Skin epidermis (tissue), 12 donors: ENCODE results near the gene UGT8.
"Not testable (repeated sequence)": the region's sequence is repeated elsewhere in the genome, so short reads cannot be mapped to it uniquely, and the experiment has no call there.

Source experiments
- H3K27ac ChIP-seq, 21 experiments: fragments of 200-600 bp; sonication (generic) in 11 of 21; one replicate each; pipeline ENCODE4 v1.5.0; 2020; ENCODE audit warnings: mild to moderate bottlenecking in 3 of 21, inconsistent platforms in 2 of 21, moderate library complexity in 2 of 21
- H3K4me3 ChIP-seq, 7 experiments: fragments of 200-600 bp; sonication (generic) in 2 of 7; one replicate each; pipeline ENCODE4 v1.5.0; 2020; ENCODE audit warnings: inconsistent platforms in 2 of 7, mild to moderate bottlenecking in 2 of 7, moderate library complexity in 1 of 7

The UGT8 gene, protein sequence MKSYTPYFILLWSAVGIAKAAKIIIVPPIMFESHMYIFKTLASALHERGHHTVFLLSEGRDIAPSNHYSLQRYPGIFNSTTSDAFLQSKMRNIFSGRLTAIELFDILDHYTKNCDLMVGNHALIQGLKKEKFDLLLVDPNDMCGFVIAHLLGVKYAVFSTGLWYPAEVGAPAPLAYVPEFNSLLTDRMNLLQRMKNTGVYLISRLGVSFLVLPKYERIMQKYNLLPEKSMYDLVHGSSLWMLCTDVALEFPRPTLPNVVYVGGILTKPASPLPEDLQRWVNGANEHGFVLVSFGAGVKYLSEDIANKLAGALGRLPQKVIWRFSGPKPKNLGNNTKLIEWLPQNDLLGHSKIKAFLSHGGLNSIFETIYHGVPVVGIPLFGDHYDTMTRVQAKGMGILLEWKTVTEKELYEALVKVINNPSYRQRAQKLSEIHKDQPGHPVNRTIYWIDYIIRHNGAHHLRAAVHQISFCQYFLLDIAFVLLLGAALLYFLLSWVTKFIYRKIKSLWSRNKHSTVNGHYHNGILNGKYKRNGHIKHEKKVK

DNA sequence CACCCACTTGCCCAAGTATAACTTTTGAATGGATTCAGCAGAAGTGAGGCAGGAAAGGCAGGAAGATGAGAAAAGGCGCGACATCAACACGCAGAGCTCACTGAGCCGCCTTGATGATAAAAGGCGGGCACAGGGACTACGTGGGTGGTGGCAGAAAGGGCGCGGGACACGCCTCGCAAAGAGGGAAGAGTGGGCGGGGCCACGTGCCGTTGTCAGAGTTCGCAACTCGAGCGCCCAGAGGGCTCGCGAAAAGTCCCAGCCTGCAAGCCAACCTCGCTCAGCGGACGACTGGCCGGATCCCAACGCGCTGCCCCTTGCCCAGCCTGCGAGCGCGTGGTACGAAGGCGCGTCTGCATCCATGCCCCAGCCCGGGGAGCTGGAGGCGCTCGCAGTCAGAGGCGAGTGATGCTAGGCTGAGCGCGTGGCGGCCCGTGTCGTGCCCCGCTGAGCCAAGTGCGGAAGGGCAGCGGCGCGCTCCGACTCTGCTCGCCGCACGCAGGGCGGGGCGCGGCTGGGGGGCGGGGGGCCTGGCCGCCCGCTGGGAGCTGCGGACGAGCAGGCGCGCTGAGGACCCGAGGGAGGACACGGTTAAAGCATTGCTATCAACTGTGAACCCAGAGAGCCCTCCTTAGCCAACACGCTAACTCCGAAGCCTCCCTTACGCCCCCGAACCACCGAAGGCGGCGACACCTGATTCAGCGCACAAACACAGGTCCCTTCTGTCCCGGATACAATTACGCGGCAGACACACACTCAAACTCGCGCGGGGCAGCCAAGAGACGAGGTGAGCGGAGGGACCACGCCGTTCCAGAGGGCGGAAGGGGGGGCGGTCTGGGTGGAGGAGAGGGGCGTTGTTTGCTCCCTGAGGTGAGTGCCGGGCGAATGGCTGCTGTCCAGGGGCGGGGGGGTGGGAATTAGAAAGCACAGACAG lies at the start of gene UGT8:
Gene UGT8 (plus strand): TSS at position 617 of the 931 bp plus-strand sequence. CDS start 24,074 bp downstream, outside the sequence.
- Histone ChIP-seq H3K4me3 (peak within 1 kb of the TSS; percentile 4 to 40 (median 23)), H3K27ac (peak within 1 kb of the TSS in 1 of 21 experiments; percentile 15)

GRCh38 chr4:114549638-114550037 lies 49.0 kb upstream of the UGT8 start:
- H3K27ac ChIP-seq, result no peak overlapping the region
- no peak overlapping the region for H3K4me3 ChIP-seq

- Histone ChIP-seq H3K27ac (no peak overlapping the region), H3K4me3 (no peak overlapping the region)
Observed at GRCh38 chr4:114558446-114559020, 40.1 kb upstream of the UGT8 start.

- Histone ChIP-seq H3K4me3 (no peak overlapping the region), H3K27ac (no peak overlapping the region)
Observed at GRCh38 chr4:114561590-114561989, 37.0 kb upstream of the UGT8 start.

GRCh38 chr4:114562176-114562904 lies 36.3 kb upstream of the UGT8 start:
- Histone ChIP-seq H3K27ac (no peak overlapping the region), H3K4me3 (no peak overlapping the region)

- Histone ChIP-seq H3K27ac (no peak overlapping the region), H3K4me3 (no peak overlapping the region)
Observed at GRCh38 chr4:114563536-114564315, 34.9 kb upstream of the UGT8 start.

DNA sequence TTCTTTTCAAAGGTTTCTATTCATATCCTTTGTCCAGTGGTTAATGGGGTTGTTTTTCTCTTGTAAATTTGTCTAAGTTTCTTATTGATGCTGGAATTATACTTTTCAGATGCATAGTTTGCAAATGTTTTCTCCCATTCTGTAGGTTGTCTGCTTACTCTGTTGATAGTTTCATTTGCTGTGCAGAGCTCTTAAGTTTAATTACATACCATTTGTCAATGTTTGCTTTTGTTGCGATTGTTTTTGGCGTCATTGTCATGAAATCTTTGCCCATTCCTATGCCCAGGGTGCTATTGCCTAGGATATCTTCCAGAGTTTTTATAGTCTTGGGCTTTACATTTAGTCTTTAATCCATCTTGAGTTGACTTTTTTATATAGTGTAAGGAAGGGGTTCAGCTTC lies 21.2 kb upstream of the UGT8 start:
- no peak overlapping the region for H3K4me3 ChIP-seq
- H3K27ac ChIP-seq, result no peak overlapping the region

DNA sequence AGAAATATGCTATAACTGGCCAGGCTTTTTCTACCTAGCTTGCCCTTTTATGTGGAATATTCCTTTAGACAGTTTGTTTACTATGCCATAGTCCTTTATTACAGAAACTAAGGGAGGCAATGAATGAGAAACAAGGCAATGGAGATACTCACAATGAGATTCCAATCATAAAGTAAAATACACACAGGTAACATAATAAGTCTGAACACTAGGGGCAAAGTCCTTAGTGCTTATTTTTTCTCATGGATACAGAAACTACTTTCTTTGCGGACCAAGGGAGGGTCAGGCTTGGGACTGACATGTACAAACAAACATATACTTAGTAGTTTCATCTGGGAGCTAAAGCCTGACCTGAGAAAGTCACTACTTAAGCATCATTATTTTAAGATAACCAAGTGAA lies 16.0 kb upstream of the UGT8 start:
- H3K27ac ChIP-seq, result no peak overlapping the region
- H3K4me3 ChIP-seq, result no peak overlapping the region

DNA sequence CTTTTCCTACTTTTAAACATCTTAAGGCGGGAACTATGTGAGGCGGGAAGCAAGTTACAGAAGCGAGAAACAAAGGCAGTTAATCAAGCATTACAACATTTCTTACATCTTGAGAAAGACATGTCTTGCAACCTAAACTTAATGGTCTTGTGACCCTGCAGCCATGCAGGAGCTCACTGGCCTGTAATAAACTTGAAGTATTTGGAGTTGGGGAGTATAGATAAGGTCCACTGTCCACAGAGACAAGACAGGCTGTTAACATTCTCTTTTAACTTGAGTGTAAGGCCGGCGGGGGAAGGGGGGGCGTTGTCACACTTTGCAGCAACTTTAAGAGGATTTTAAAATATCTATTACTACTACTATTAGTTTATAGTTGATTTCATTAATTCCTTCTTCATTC lies 10.3 kb upstream of the UGT8 start:
- no peak overlapping the region for H3K4me3 ChIP-seq
- no peak overlapping the region for H3K27ac ChIP-seq

GRCh38 chr4:114590360-114590759 lies 8.2 kb upstream of the UGT8 start:
- not testable (repeated sequence) for H3K4me3 ChIP-seq, H3K27ac ChIP-seq

- no peak overlapping the region for H3K4me3 ChIP-seq
- no peak overlapping the region for H3K27ac ChIP-seq
Observed at GRCh38 chr4:114593526-114593925, 5.1 kb upstream of the UGT8 start.

DNA sequence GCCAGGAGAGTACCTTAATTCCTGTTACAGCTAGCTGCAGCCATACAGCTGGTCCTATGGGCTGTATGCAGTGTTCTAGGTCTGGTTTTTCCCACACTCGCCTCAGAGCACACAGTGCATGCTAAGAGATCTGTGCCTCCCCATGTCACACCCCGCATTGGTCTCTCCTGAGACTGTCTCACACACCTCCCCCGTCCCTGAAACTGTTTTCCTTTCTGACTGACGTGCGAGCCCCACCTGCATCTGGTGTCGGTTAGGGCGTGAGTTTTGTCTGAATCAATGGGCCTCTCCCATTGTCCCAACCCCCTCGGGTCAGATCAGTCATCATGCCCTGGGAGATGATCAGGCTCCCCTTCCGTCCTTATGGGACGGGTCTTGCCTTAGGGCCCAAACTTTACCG lies 3.4 kb upstream of the UGT8 start:
- Histone ChIP-seq H3K27ac (no peak overlapping the region), H3K4me3 (no peak overlapping the region)

GRCh38 chr4:114595921-114596320 lies 2.7 kb upstream of the UGT8 start:
- no peak overlapping the region for H3K27ac ChIP-seq

DNA sequence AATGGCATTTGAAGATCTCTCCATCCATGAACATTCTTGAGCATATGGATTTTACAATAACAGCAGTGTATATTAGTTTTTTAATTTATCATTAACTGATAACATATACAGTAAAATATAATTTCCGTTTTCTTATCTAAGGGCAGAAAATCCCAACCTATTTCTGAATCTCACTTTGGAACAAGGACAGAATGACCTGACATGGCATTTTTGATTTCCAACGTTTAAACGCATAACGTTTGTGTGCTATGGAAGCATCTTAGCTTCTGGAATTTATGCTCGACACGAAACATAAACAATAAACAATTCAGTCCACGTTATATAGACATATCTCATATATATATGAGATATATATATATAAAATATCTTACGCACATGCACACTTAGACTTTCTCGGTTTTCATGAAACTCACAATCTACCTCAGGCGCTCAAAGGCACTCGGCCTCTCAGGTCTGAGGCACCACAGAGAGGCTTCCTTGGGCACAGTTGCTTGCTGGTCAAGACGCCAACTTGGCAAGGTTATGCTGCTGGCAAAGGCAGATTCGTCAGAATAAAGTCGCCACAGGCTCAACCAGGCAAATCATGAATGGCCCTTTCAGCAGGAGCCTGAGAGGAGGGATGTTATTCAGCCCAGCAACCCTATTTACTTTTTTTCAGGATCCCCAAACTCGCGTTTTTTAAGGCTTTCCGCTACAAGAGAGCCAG lies 1.0 kb upstream of the UGT8 start:
- H3K4me3 ChIP-seq, result peak overlapping the region in 1 of 7 experiments; percentile 13
- H3K27ac ChIP-seq, result no peak overlapping the region

More at GRCh38 chr4:114595921-114596320, 2.7 kb upstream of the UGT8 start:
- H3K4me3 ChIP-seq, result no peak overlapping the region

DNA sequence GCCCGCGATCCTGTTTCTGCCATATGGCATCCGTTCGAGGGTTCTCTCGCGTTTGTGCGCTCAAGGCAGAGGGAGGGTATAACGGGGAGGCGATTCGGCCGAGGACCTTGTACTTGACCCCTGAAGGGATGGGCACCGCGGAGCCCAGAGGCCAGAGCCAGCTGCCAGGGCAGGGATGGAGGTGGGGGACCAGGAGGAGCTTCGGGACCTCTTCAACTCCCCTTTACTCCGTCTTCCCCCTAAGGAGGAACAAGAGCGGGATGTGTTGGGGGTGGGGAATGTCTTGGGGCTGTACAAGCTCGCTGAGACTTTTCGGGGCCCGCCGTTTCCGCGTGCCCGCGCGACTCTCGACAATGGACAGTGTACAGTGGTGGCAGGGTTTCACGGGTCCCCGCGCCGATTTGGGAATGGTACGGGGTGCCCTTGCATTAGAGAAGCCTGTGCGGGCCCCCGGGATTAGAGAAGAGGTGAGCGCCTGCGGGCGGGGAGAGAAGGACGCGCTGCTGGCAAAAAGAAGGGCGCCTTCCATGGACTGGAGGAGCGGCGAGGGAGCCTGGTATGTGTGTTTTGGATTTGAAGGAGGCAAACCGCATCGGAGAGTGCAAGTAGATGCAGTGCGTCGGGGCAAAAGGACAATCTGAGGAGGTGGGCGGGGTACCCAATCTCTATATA lies 760 bp downstream of the UGT8 start:
- peak overlapping the region in 2 of 7 experiments; percentile 32 to 40 for H3K4me3 ChIP-seq
- peak overlapping the region in 1 of 21 experiments; percentile 15 for H3K27ac ChIP-seq

GRCh38 chr4:114599903-114600552 lies 1.4 kb downstream of the UGT8 start:
- Histone ChIP-seq H3K4me3 (peak overlapping the region in 1 of 7 experiments; percentile 40), H3K27ac (no peak overlapping the region)

- H3K4me3 ChIP-seq, result no peak overlapping the region
- no peak overlapping the region for H3K27ac ChIP-seq
Observed at GRCh38 chr4:114600672-114601071, 2.1 kb downstream of the UGT8 start.
